ENCODE measurements around the gene CACNA1S.

The CACNA1S gene

GRCh38 chr1:201104141-201104540, 8.1 kb downstream of the CACNA1S start:
- TF ChIP-seq, protein P1, sequence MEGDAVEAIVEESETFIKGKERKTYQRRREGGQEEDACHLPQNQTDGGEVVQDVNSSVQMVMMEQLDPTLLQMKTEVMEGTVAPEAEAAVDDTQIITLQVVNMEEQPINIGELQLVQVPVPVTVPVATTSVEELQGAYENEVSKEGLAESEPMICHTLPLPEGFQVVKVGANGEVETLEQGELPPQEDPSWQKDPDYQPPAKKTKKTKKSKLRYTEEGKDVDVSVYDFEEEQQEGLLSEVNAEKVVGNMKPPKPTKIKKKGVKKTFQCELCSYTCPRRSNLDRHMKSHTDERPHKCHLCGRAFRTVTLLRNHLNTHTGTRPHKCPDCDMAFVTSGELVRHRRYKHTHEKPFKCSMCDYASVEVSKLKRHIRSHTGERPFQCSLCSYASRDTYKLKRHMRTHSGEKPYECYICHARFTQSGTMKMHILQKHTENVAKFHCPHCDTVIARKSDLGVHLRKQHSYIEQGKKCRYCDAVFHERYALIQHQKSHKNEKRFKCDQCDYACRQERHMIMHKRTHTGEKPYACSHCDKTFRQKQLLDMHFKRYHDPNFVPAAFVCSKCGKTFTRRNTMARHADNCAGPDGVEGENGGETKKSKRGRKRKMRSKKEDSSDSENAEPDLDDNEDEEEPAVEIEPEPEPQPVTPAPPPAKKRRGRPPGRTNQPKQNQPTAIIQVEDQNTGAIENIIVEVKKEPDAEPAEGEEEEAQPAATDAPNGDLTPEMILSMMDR (IDR thresholded peaks at IDR 0.05; ENCODE audit: low read depth, low read length, missing control alignments): no peak
- no peak for DNase-seq (ENCODE audit: low read depth)
- no peak overlapping the region for H3K4me3 ChIP-seq (ENCODE audit: low read depth, low read length)

DNA sequence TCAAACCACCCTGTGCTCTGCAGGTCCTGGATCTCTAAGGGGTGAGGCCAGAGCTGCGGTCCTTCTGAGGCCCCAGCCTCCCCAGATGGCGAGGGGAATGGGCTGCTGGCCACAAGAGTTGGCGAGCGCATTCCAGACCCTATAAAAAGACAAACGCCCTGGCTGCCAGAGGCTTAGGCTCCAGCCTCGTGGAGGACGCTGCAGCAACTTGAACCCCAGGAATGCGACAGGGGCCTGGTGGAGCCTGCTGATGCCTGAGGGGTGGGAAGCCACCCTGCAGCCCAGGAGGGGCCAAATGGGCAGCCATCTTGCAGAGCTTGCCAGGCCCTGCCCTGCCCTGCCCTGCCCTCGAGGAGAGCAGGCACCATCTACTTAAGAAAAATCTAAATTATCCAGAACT, 8.6 kb downstream of the CACNA1S start:
- no peak for DNase-seq (ENCODE audit: low read depth)
- TF ChIP-seq, protein P1 (IDR thresholded peaks at IDR 0.05; ENCODE audit: low read depth, low read length, missing control alignments): no peak
- H3K4me3 ChIP-seq (ENCODE audit: low read depth, low read length): no peak overlapping the region

- no peak for DNase-seq (ENCODE audit: low read depth)
- no peak overlapping the region for H3K4me3 ChIP-seq (ENCODE audit: low read depth, low read length)
- TF ChIP-seq, protein P1 (IDR thresholded peaks at IDR 0.05; ENCODE audit: low read depth, low read length, missing control alignments): no peak
Measured at GRCh38 chr1:201100169-201100930, 11.9 kb downstream of the CACNA1S start.

DNA sequence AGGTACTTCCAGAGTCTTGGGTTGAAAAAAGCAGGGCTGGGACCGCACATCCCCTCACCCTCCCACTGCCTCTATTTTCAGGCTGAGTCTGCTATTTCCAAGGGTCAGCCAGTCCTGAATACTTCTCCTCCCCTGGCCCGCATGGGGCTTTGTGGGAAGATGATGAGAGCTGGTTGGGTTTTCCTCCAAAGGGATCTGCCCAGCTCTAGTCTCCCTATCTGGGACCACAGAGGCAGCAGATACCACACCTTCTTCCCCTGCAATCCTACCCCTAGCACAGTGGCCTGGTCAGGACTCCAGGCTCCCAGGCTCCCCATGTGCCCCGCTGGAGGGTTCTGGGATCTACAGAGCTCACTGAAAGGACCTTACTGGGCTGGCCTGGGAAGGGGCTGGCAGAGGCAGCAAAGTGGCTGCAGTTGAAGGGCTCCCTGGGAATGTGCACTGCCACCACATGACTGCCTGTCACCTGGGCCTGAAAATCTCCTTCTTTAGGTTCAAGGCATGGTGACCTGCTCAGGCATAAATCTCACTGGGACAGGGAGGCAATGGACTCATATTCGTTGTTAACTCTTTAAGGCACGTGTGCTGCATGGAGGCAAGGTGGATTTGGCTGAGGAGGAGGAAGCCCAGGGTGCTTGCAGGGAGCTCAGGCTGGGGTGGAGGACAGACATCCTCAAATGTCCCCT, 13.1 kb downstream of the CACNA1S start:
- DNase-seq (ENCODE audit: low read depth): no peak
- H3K4me3 ChIP-seq (ENCODE audit: low read depth, low read length): no peak overlapping the region
- TF ChIP-seq, protein P1 (IDR thresholded peaks at IDR 0.05; ENCODE audit: low read depth, low read length, missing control alignments): no peak

DNA sequence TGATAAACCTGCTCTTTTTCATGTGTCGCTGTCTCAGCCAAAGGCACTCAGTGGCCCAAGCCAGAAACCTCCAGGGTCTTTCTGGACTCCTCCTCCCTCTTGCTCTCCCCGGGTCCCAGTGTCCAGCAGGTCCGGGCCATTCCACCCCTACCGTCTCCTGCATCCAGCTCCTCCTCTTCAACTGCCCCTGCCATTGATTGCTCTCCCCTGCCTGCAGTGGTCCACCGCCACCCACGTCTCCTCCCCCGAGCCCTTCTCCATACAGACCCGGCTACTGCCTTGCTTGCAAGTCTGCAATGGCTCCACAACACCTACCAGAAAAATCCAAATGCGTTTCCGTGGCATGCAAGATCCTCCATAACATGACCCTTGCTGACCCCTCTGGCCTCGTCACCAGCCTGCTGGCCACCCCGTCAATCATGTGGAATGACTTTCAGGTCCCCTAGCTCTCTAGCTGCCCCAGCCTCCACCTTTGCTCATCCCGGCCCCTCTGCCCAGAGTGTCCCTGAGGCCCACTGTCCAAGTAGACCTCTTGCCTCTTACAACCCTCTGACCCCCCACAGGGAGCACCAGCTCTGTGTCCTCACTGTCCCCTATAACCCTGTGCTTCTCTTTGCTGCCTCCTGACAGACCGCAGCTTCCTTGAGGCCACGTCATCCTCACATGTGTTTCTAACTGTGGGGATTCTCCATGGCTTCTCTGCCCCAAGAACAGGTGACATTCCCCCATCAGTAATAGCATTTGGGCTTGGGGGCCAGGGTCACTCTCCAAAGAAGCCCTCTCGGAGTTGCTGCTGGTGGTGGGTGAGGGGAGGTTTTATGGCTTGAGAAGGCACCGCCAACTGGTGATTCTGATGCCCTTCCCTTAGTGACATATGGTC, 15.0 kb downstream of the CACNA1S start:
- no peak for DNase-seq (ENCODE audit: low read depth)
- H3K4me3 ChIP-seq (ENCODE audit: low read depth, low read length): no peak overlapping the region
- TF ChIP-seq, protein P1 (IDR thresholded peaks at IDR 0.05; ENCODE audit: low read depth, low read length, missing control alignments): no peak

- no peak overlapping the region for H3K4me3 ChIP-seq (ENCODE audit: low read depth, low read length)
- DNase-seq (ENCODE audit: low read depth): no peak
- TF ChIP-seq, protein P1 (IDR thresholded peaks at IDR 0.05; ENCODE audit: low read depth, low read length, missing control alignments): no peak
Measured at GRCh38 chr1:201096041-201096461, 16.2 kb downstream of the CACNA1S start.

Data from GM12864 (cell line).